GM19324 (cell line): ENCODE results near the gene SLC2A9.
"Not testable (repeated sequence)": the region's sequence is repeated elsewhere in the genome, so short reads cannot be mapped to it uniquely, and the experiment has no call there.

Source experiments
- ATAC-seq: cut with Tn5 transposase; IDR thresholded peaks from one replicate; pipeline ENCODE4 v1.9.1; 2021; ENCODE audit warnings: mild to moderate bottlenecking, moderate library complexity; ENCODE audit not compliant: unreplicated experiment, low FRiP score

The SLC2A9 gene

GRCh38 chr4:10002278-10002677 is 19.0 kb downstream of the SLC2A9 start:
- ATAC-seq, result no peak

GRCh38 chr4:10001757-10002156 is 19.5 kb downstream of the SLC2A9 start:
- ATAC-seq, result no peak

DNA sequence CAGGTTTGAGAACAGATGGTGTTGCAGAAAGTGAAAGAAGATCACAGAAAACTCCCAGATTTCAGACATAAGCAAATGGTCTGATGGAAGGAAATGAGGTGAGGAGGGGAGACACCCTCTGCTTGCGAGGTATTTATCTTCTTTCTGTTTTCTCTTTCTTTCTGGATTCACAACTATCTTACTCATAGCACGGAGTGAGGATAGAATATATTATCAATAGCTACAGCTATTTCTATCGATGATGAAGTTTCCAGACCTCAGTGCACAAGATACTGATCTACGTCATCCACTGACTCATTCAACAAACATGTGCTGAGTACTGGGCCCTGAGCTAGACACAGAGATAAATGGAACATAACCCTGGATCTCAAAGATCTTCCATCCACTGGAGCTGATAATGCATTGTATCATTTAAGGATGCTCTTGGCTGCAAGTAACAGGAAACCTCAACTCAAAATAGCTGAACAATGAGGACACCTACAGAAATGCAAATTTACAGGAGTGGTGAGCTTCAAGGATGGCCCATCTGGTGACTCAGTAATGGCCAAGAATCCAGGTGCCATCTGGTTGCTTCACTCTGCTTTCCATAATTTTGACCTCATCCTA is 21.2 kb downstream of the SLC2A9 start:
- ATAC-seq, result peak; percentile 53

DNA sequence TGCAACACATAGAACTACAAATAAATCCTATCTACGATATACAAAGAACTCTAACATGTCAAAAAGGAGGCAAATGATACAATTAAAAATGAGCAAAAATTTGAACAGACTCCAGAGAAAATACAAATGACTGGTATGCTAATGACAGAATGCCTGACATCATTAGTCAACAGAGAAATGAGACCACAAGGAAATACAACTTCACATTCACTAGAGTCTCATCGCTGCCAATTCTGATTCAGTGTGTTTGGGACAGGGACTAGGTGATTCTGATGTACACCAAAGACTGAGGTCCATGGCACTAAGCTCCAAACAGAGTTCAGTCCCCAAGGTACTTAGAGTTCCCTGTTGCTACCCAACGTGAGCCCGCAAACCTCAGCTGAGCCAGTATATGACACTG is 23.4 kb downstream of the SLC2A9 start:
- ATAC-seq, result no peak

DNA sequence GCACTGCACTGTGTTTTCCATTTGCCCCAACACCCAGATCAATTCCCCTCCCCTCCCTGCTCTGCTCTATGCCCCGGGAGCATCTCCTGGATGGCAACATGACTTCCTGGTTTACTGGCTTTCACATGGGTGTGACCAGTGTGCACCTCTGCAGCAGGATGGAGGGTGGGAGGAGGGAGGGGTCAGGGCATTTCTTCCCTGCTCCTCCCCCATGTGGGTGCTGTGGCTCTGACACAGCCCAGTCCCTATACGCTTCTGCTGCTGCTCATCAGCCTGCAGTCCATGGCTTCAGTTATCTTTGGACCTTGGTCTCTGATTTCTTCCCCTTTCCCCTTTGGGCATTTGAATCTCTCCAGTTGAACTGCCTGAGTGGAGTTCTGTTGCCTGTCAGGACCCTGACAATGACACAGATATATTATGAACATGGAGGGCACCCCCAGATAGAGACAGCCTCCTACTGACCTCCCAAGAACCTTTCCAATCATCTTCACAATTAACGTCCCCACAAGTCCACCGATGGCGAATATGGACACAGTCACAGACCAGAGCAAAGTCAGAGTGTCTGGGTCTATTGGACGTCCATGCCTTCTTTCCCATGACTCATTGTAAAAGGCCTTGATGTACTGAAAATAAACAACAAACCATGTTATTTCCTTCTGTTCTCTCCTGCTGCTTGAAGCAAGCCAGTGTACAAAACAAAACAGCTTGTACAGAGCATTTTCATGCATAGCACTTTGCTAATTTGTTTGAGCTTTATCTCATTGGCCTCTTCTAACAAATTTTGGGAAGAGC is 24.8 kb downstream of the SLC2A9 start:
- ATAC-seq, result no peak

- ATAC-seq, result peak; percentile 64
Observed at GRCh38 chr4:9994246-9994847, 26.9 kb downstream of the SLC2A9 start.

GRCh38 chr4:9989918-9990635 is 31.2 kb downstream of the SLC2A9 start:
- ATAC-seq, result no peak

GRCh38 chr4:9988933-9989332 is 32.4 kb downstream of the SLC2A9 start:
- ATAC-seq, result no peak

DNA sequence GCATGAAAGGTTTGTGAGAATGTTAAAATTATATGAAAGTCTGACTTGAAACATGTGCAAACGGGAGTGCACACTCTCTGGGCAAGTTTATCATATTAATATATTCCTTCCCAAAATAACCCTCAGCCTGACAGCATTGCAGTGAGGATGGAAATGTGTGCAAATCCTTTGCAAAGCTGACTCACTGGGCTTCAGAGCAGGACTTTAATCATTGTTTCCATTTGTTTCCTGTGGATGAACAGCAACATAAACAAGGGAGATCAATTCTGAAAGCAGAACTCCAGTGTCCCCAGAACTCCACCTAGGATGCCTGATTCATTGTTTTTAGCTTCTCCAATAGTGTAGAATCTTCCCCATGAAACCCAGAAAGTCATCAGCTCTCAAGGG is 32.9 kb downstream of the SLC2A9 start:
- no peak for ATAC-seq

DNA sequence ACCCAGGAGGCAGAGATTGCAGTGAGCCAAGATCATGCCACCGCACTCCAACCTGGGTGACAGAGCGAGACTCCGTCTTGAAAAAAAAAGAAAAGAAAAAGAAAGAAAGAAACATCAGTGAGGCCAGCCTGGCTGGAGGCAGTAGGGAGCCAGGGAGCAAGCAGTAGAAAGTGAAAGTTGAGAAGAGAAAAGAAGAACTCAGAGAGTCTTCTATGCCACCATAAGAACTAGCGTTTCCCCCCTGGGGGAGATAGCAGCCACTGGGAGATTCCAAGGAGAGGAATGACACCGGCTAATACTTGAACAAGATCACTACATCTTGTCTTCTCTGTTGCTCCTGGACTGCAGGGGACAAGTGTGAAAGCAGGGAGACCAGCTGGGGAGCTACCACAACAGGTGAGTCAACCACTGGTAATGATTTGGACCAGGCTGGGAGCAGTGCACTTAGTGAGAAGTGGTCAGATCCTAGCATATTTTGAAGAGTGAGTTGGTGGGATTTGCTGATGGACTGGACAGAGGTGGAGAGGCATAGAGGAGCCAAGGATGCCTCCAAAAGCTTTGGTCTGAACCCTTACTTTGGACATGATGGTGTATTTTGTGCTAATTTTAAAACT is 33.4 kb downstream of the SLC2A9 start:
- ATAC-seq, result peak; percentile 55

DNA sequence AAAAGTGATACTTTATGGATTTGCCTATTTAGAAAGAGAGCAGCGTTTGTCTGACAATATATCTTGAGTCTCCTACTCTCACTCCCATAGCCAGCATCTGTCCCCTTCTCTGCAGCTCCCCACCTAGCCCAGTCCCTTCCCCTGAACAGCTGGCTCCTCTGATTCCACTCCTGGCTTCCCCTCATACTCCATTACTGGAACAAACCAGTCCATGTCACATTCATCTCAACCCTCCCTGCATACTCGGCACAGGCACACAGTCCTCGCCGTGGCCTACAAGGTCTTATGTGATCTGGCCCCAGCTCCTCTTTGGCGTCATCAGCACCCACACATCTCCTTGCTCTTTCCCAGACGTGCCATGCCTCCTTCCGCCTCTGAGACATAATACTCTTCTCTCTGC is 36.7 kb downstream of the SLC2A9 start:
- ATAC-seq, result no peak

GRCh38 chr4:9983211-9983610 is 38.1 kb downstream of the SLC2A9 start:
- ATAC-seq, result no peak

DNA sequence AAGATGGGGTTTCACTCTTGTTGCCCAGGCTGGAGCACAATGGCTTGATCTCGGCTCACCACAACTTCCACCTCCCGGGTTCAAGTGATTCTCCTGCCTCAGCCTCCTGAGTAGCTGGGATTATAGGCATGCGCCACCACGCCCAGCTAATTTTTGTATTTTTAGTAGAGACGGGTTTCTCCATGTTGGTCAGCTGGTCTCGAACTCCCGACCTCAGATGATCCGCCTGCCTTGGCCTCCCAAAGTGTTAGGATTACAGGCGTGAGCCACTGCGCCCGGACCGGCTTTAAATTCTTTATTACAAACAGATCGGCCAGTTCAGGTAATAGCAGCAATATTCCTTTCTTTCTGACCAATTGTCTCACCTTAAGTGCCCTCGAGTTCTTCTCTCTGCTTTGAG is 39.4 kb downstream of the SLC2A9 start:
- not testable (repeated sequence) for ATAC-seq

DNA sequence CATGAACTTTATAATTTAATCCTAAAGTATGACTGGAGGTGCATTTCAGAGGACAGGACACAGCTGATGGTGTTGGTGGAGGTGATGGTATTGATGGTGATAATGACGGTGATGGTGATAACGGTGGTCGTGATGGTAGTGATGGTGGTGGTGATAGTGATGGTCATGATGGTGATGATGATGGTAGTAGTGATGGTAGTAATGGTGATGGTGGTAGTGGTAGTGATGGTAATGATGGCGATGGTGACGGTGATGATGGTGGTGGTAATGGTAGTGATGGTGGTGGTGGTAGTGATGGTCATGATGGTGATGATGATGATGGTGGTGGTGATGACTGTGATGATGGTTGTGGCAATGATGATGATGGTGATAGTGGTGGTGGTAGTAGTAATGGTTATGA is 40.4 kb downstream of the SLC2A9 start:
- ATAC-seq, result no peak

DNA sequence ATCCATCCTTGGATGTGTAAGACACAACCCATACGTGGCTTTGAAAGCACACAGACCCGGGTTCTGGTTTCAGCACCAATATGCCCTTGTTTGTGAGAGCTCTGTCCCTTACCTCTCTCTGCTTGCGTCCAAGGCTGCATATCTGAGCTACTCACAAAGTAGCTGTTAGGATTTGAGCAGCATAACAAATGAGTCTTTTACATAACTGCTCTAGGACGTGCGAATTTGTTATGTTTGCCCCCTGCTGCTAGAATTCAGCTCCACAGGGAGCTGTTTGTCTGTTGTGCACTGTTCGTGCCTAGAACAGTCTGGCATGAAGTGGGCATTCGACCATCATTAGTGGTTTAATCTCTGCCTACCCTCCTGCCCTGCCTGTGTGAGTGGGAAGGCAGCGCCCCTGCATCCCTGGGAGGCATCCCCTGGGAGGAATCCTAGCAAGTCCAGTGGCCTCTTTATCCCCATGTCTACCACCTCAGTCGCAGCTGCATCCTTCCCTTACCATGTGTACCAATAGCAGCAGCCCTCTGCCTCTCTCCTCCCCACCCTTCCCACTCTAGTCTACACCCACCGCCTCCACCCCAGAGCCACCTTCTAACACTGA is 42.1 kb downstream of the SLC2A9 start:
- no peak for ATAC-seq

- ATAC-seq, result no peak
Observed at GRCh38 chr4:9977518-9978031, 43.7 kb downstream of the SLC2A9 start.

GRCh38 chr4:9976781-9977180 is 44.5 kb downstream of the SLC2A9 start:
- no peak for ATAC-seq

DNA sequence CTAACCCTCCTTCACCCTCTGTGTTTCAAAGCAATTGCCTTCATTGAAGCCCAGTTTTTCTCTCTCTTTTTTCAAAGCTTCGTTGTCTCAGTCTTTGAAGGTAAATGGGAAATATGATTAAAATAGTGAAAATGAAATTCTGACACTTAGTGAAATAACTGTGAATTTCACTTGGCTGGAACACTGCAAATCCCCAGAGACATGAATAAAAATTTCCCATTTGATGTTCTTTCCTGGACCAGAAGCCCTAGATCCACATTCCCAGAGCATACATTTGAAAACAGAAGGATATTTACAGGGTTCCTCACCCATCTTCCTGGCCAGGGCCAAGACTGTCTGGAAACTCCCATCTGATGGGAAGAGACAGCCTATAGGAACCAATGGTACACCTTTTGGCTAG is 45.0 kb downstream of the SLC2A9 start:
- ATAC-seq, result no peak

- no peak for ATAC-seq
Observed at GRCh38 chr4:9971711-9972110, 49.6 kb downstream of the SLC2A9 start.

GRCh38 chr4:9970399-9971011 is 50.8 kb downstream of the SLC2A9 start:
- ATAC-seq, result peak; percentile 89
